ENCODE data around the gene PLEKHG3.

Gene PLEKHG3

DNA sequence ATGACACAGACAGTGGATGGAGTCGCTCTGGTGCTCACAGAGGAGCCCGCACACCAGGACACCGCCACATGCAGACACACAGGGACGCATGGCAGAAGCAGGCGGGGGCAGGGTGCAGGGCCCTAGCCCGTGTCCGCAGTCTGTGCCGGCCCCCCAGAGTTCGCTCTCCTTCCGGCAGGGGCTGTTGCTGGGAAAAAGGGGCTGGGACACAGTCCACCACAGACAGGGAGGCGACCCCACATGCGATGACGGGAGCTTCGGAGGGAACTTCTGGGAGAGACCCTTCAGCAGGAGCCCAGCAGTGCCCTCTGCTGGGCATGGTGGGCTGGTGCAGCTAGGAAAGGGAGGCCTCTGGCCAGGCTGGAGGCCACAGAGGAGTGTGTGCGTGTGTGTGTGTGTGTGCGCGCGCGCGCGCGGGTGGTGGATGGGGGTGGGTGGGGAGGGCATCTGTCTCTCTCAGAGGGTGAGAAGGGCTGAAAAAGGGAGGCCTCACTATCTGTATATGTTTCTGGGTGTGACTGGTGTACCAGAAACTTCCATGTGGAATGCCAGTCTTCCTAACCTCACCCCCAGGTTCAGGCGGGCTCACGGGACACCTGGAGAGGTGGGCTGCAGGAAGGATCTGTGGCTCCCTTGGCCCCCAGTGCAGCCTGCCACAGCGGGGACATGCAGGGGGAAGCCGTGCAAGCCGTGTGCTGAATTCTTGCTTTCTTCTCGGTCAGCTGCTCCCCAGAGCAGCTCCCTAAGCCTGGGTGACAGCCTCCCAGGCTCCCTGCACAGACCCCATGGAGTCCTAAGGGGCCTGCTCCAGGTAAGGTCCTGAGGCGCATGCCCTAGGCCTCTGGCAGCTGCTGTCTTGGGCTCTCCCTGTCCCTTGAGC, 60.7 kb downstream of the PLEKHG3 start:
- H3K79me2 ChIP-seq (ENCODE audit: low read length), result no peaks in the 10 kb centered on the region
- TF ChIP-seq EZH2 (optimal IDR thresholded peaks at IDR 0.05; ENCODE audit: low read depth, low read length) (no peak), EZH2phosphoT487 (IDR thresholded peaks at IDR 0.05; ENCODE audit: low read length) (no peak)
- TF ChIP-seq, protein P1, sequence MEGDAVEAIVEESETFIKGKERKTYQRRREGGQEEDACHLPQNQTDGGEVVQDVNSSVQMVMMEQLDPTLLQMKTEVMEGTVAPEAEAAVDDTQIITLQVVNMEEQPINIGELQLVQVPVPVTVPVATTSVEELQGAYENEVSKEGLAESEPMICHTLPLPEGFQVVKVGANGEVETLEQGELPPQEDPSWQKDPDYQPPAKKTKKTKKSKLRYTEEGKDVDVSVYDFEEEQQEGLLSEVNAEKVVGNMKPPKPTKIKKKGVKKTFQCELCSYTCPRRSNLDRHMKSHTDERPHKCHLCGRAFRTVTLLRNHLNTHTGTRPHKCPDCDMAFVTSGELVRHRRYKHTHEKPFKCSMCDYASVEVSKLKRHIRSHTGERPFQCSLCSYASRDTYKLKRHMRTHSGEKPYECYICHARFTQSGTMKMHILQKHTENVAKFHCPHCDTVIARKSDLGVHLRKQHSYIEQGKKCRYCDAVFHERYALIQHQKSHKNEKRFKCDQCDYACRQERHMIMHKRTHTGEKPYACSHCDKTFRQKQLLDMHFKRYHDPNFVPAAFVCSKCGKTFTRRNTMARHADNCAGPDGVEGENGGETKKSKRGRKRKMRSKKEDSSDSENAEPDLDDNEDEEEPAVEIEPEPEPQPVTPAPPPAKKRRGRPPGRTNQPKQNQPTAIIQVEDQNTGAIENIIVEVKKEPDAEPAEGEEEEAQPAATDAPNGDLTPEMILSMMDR (IDR thresholded peaks at IDR 0.05; ENCODE audit: low read length), result peak; percentile 50
- H3K4me3 ChIP-seq (ENCODE audit: low read length), result no peak overlapping the region
- no peaks in the 10 kb centered on the region for H3F3A ChIP-seq (ENCODE audit: insufficient read depth, low read length)
- H3K36me3 ChIP-seq (replicated peaks; ENCODE audit: insufficient read depth, low read length), result no peaks in the 10 kb centered on the region
- peak; percentile 30 for DNase-seq
- no peak overlapping the region for H3K9ac ChIP-seq (ENCODE audit: low read length)
- H2AFZ ChIP-seq (ENCODE audit: low read length), result no peak overlapping the region
- H3K4me1 ChIP-seq (ENCODE audit: low read length), result no peaks in the 10 kb centered on the region
- no peak overlapping the region for H3K27ac ChIP-seq (ENCODE audit: low read length)
- H3K27me3 ChIP-seq (replicated peaks; ENCODE audit: insufficient read depth, low read length), result no peaks in the 10 kb centered on the region
- H3K4me2 ChIP-seq (ENCODE audit: low read depth, low read length), result no peak overlapping the region
- no peaks in the 10 kb centered on the region for H4K20me1 ChIP-seq (ENCODE audit: insufficient read depth, low read length)
- H3K9me3 ChIP-seq (replicated peaks; ENCODE audit: insufficient read depth, low read length), result no peaks in the 10 kb centered on the region
- no peaks in the 10 kb centered on the region for H3K9me2 ChIP-seq (replicated peaks; ENCODE audit: insufficient read depth, low read length)

DNA sequence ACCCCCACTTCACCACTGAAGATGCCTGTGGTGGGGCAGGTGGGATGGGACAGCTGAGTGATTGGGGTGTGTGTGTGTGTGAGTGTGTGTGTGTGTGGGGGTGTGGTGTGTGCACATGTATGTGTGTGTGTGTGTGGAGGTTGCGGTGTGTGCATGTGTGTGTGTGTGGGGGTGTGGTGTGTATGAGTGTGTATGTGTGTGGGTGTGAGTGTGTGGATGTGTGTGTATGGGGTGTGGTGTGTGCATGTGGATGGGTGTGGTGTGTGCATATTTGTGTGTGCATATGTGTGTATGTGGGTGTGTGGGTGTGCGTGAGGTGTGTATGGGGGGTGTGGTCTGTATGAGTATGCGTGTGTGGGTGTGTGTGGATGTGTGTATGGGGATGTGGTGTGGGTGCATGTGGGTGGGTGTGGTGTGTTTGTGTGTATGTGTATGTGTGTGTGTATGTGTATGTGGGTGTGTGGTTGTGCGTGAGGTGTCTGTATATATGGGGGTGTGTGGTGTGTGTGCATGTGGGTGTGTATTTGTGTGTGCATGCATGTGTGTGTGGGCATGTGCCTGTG, 61.6 kb downstream of the PLEKHG3 start:
- TF ChIP-seq EZH2phosphoT487 (IDR thresholded peaks at IDR 0.05; ENCODE audit: low read length) (no peak), EZH2 (optimal IDR thresholded peaks at IDR 0.05; ENCODE audit: low read depth, low read length) (no peak)
- TF ChIP-seq, protein P1 (IDR thresholded peaks at IDR 0.05; ENCODE audit: low read length), result no peak
- H3K4me1 ChIP-seq (ENCODE audit: low read length), result no peaks in the 10 kb centered on the region
- no peaks in the 10 kb centered on the region for H3F3A ChIP-seq (ENCODE audit: insufficient read depth, low read length)
- H2AFZ ChIP-seq (ENCODE audit: low read length), result no peak overlapping the region
- no peak overlapping the region for H3K27ac ChIP-seq (ENCODE audit: low read length)
- H3K79me2 ChIP-seq (ENCODE audit: low read length), result no peaks in the 10 kb centered on the region
- no peak overlapping the region for H3K4me2 ChIP-seq (ENCODE audit: low read depth, low read length)
- H3K4me3 ChIP-seq (ENCODE audit: low read length), result no peak overlapping the region
- H3K9me3 ChIP-seq (replicated peaks; ENCODE audit: insufficient read depth, low read length), result no peaks in the 10 kb centered on the region
- H3K36me3 ChIP-seq (replicated peaks; ENCODE audit: insufficient read depth, low read length), result no peaks in the 10 kb centered on the region
- H4K20me1 ChIP-seq (ENCODE audit: insufficient read depth, low read length), result no peaks in the 10 kb centered on the region
- H3K27me3 ChIP-seq (replicated peaks; ENCODE audit: insufficient read depth, low read length), result no peaks in the 10 kb centered on the region
- no peaks in the 10 kb centered on the region for H3K9me2 ChIP-seq (replicated peaks; ENCODE audit: insufficient read depth, low read length)
- DNase-seq, result no peak
- H3K9ac ChIP-seq (ENCODE audit: low read length), result no peak overlapping the region

DNA sequence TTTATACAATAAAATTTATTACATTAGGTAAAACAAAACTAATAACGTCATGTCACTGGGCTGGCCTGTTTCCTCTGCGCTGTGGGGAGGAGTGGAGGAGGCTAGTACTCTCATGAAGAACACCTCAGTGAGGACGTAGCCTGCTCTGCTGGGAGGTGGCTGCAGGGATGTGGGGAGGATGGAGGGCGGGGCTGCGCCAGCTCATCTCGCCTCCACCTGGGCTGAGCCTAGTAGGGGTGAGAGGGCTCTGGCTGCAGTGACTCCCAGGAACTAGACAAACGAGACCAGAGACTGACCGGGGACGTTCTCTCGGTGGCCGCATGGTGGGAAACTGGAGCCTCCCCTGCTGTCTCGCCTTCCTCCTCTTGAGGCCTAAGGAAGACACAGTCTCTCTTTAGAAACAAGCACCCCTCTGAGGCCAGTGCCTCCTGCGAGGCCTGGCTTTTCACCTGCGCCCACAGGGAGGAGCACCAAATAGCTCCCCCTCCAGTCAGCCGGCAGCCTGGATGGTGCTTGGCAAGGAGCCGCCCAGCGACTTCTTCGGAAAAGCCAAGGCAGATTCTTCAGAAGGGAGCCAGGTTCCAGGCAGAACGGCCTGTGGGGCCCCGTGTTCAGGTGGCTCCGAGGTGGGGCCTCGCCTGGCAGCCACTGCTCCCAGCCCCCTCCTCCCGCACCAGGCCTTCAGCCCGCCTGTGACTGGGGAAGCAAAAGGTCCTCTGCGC, 62.4 kb downstream of the PLEKHG3 start:
- H3K4me1 ChIP-seq (ENCODE audit: low read length), result no peaks in the 10 kb centered on the region
- no peak for DNase-seq
- H3K9me2 ChIP-seq (replicated peaks; ENCODE audit: insufficient read depth, low read length), result no peaks in the 10 kb centered on the region
- H3K36me3 ChIP-seq (replicated peaks; ENCODE audit: insufficient read depth, low read length), result no peaks in the 10 kb centered on the region
- no peaks in the 10 kb centered on the region for H3K27me3 ChIP-seq (replicated peaks; ENCODE audit: insufficient read depth, low read length)
- H3F3A ChIP-seq (ENCODE audit: insufficient read depth, low read length), result no peaks in the 10 kb centered on the region
- no peak overlapping the region for H3K4me3 ChIP-seq (ENCODE audit: low read length)
- no peaks in the 10 kb centered on the region for H4K20me1 ChIP-seq (ENCODE audit: insufficient read depth, low read length)
- no peaks in the 10 kb centered on the region for H3K79me2 ChIP-seq (ENCODE audit: low read length)
- H3K27ac ChIP-seq (ENCODE audit: low read length), result no peak overlapping the region
- no peak overlapping the region for H2AFZ ChIP-seq (ENCODE audit: low read length)
- no peak for TF ChIP-seq EZH2 (optimal IDR thresholded peaks at IDR 0.05; ENCODE audit: low read depth, low read length)
- no peak for TF ChIP-seq EZH2phosphoT487 (IDR thresholded peaks at IDR 0.05; ENCODE audit: low read length)
- TF ChIP-seq, protein P1 (IDR thresholded peaks at IDR 0.05; ENCODE audit: low read length), result no peak
- no peak overlapping the region for H3K4me2 ChIP-seq (ENCODE audit: low read depth, low read length)
- H3K9ac ChIP-seq (ENCODE audit: low read length), result no peak overlapping the region
- no peaks in the 10 kb centered on the region for H3K9me3 ChIP-seq (replicated peaks; ENCODE audit: insufficient read depth, low read length)

Data from MM.1S (cell line).